GM18867 (cell line): ENCODE measurements around the gene SAMD4B.
"Not testable (repeated sequence)": the region's sequence is repeated elsewhere in the genome, so short reads cannot be mapped to it uniquely, and the experiment has no call there.

ENCODE experiments used
- ATAC-seq: cut with Tn5 transposase; IDR thresholded peaks from one replicate; pipeline ENCODE4 v1.9.1; 2021; ENCODE audit warnings: mild to moderate bottlenecking, moderate library complexity; ENCODE audit not compliant: unreplicated experiment

The SAMD4B gene

GRCh38 chr19:39310558-39311311, 31.5 kb upstream of the SAMD4B start:
- ATAC-seq, result no peak

GRCh38 chr19:39314016-39314728, 28.0 kb upstream of the SAMD4B start:
- no peak for ATAC-seq

- no peak for ATAC-seq
Measured at GRCh38 chr19:39315933-39316332, 26.3 kb upstream of the SAMD4B start.

GRCh38 chr19:39316627-39317321, 25.4 kb upstream of the SAMD4B start:
- no peak for ATAC-seq

- no peak for ATAC-seq
Measured at GRCh38 chr19:39317476-39317875, 24.7 kb upstream of the SAMD4B start.

GRCh38 chr19:39318071-39318470, 24.1 kb upstream of the SAMD4B start:
- ATAC-seq, result no peak

GRCh38 chr19:39318690-39319089, 23.5 kb upstream of the SAMD4B start:
- no peak for ATAC-seq

- ATAC-seq, result no peak
Measured at GRCh38 chr19:39319098-39319891, 22.9 kb upstream of the SAMD4B start.

GRCh38 chr19:39319892-39320248, 22.4 kb upstream of the SAMD4B start:
- ATAC-seq, result no peak

GRCh38 chr19:39321117-39321831, 20.9 kb upstream of the SAMD4B start:
- no peak for ATAC-seq

- no peak for ATAC-seq
Measured at GRCh38 chr19:39321832-39322176, 20.4 kb upstream of the SAMD4B start.

GRCh38 chr19:39324242-39324842, 17.9 kb upstream of the SAMD4B start:
- ATAC-seq, result no peak

GRCh38 chr19:39325778-39326665, 16.2 kb upstream of the SAMD4B start:
- ATAC-seq, result no peak

- no peak for ATAC-seq
Measured at GRCh38 chr19:39327363-39328045, 14.7 kb upstream of the SAMD4B start.

GRCh38 chr19:39328046-39328705, 14.0 kb upstream of the SAMD4B start:
- ATAC-seq, result no peak

- no peak for ATAC-seq
Measured at GRCh38 chr19:39329948-39330347, 12.3 kb upstream of the SAMD4B start.

GRCh38 chr19:39332293-39332692, 9.9 kb upstream of the SAMD4B start:
- no peak for ATAC-seq

GRCh38 chr19:39332738-39333137, 9.5 kb upstream of the SAMD4B start:
- not testable (repeated sequence) for ATAC-seq
